ENCODE results near the gene TMBIM4.

DNA sequence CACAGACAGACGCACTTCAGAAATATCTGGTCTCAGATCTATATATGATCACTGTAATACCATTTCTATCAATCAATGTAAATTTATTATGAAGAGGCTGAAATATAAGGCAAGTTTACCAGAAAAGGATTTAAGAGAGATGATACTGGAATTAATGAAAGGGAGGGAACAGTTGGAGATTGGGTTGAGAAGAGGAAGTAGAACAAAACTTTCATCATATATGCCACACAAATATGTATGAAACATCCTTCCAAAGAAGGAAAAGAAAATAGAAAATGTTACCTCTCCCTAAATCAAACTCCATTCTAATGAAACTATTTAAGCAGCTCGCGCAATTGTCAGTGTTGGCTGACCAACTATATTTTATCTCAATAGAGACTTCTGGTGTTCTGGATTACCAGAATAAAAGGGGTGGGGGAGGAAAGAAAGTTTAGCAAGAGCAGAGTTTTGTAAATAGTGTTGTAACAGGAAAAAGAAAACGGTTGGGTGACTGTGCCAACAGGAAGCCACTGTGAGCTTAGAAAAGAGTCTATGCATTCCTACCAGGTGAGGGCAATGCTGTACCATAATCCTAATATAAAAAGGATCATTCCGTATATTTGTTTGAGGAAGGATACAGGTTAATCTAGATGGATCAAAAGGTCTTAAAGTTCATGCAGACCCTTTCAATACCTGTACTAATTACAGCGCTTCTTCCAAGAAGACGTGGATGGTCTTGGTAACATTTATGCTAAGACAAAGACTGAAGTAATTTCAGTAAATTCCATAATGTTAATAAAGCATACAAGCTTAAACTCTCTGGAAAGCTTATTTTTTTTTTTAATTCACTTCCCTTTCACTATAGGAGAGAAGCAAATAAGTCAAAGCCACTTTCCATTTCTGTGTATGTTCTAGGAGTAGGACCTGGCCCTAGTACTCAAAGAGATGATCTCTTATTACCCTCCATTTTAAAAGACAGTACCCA is 24.7 kb downstream of the TMBIM4 start:
- TF ChIP-seq GLIS1 (tag by site-specific recombination; IDR thresholded peaks at IDR 0.05) (no peak), ZNF274 (IDR thresholded peaks at IDR 0.05; ENCODE audit: low read length) (no peak), ZNF274 (tag by site-specific recombination; IDR thresholded peaks at IDR 0.05; ENCODE audit: borderline replicate concordance) (no peak), SCRT1 (tag by site-specific recombination; IDR thresholded peaks at IDR 0.05; ENCODE audit: borderline replicate concordance) (no peak), ZNF792 (tag by site-specific recombination; IDR thresholded peaks at IDR 0.05) (no peak)
- TF ChIP-seq, protein P1, sequence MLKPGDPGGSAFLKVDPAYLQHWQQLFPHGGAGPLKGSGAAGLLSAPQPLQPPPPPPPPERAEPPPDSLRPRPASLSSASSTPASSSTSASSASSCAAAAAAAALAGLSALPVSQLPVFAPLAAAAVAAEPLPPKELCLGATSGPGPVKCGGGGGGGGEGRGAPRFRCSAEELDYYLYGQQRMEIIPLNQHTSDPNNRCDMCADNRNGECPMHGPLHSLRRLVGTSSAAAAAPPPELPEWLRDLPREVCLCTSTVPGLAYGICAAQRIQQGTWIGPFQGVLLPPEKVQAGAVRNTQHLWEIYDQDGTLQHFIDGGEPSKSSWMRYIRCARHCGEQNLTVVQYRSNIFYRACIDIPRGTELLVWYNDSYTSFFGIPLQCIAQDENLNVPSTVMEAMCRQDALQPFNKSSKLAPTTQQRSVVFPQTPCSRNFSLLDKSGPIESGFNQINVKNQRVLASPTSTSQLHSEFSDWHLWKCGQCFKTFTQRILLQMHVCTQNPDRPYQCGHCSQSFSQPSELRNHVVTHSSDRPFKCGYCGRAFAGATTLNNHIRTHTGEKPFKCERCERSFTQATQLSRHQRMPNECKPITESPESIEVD (tag by site-specific recombination; IDR thresholded peaks at IDR 0.05): no peak
- TF ChIP-seq, protein P2, sequence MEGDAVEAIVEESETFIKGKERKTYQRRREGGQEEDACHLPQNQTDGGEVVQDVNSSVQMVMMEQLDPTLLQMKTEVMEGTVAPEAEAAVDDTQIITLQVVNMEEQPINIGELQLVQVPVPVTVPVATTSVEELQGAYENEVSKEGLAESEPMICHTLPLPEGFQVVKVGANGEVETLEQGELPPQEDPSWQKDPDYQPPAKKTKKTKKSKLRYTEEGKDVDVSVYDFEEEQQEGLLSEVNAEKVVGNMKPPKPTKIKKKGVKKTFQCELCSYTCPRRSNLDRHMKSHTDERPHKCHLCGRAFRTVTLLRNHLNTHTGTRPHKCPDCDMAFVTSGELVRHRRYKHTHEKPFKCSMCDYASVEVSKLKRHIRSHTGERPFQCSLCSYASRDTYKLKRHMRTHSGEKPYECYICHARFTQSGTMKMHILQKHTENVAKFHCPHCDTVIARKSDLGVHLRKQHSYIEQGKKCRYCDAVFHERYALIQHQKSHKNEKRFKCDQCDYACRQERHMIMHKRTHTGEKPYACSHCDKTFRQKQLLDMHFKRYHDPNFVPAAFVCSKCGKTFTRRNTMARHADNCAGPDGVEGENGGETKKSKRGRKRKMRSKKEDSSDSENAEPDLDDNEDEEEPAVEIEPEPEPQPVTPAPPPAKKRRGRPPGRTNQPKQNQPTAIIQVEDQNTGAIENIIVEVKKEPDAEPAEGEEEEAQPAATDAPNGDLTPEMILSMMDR (tag by site-specific recombination; IDR thresholded peaks at IDR 0.05): peak; percentile 39; the same call in 1 of the 2 replicates
- TF ChIP-seq, protein P3, sequence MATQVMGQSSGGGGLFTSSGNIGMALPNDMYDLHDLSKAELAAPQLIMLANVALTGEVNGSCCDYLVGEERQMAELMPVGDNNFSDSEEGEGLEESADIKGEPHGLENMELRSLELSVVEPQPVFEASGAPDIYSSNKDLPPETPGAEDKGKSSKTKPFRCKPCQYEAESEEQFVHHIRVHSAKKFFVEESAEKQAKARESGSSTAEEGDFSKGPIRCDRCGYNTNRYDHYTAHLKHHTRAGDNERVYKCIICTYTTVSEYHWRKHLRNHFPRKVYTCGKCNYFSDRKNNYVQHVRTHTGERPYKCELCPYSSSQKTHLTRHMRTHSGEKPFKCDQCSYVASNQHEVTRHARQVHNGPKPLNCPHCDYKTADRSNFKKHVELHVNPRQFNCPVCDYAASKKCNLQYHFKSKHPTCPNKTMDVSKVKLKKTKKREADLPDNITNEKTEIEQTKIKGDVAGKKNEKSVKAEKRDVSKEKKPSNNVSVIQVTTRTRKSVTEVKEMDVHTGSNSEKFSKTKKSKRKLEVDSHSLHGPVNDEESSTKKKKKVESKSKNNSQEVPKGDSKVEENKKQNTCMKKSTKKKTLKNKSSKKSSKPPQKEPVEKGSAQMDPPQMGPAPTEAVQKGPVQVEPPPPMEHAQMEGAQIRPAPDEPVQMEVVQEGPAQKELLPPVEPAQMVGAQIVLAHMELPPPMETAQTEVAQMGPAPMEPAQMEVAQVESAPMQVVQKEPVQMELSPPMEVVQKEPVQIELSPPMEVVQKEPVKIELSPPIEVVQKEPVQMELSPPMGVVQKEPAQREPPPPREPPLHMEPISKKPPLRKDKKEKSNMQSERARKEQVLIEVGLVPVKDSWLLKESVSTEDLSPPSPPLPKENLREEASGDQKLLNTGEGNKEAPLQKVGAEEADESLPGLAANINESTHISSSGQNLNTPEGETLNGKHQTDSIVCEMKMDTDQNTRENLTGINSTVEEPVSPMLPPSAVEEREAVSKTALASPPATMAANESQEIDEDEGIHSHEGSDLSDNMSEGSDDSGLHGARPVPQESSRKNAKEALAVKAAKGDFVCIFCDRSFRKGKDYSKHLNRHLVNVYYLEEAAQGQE (tag by site-specific recombination; IDR thresholded peaks at IDR 0.05): no peak
